NCI-H460 (cell line): ENCODE data around the gene IL1RAPL1. TPM values are rescaled to one million over a fixed set of nuclear protein-coding genes. Genes with fewer than 3 reads are reported as not detected.

Source experiments
- DNase-seq: peaks from one replicate; pipeline ENCODE4 v3.0.0-alpha.2; 2016; ENCODE audit warnings: low read depth; ENCODE audit errors: extremely low read depth
- total RNA-seq: library from RNA; depleted of rRNA; stranded (reverse); fragments of >200 nt; shearing (Covaris generic); gene quantifications from 2 replicates; pipeline ENCODE4 v1.2.3, GENCODE V29; 2014

The IL1RAPL1 gene
- total RNA-seq, 1 experiment from 2014 or later: not detected

GRCh38 chrX:29590921-29591320, 1003.7 kb downstream of the IL1RAPL1 start:
- no peak for DNase-seq

GRCh38 chrX:29604381-29604780, 1017.1 kb downstream of the IL1RAPL1 start:
- no peak for DNase-seq

- DNase-seq: no peak
Observed at GRCh38 chrX:29617276-29617675, 1030.0 kb downstream of the IL1RAPL1 start.

- peak; percentile 1 for DNase-seq
Observed at GRCh38 chrX:29617725-29618124, 1030.5 kb downstream of the IL1RAPL1 start.

GRCh38 chrX:29627833-29628232, 1040.6 kb downstream of the IL1RAPL1 start:
- DNase-seq: no peak

GRCh38 chrX:29634516-29634915, 1047.3 kb downstream of the IL1RAPL1 start:
- no peak for DNase-seq

GRCh38 chrX:29636331-29636730, 1049.1 kb downstream of the IL1RAPL1 start:
- DNase-seq: no peak

GRCh38 chrX:29640106-29640505, 1052.9 kb downstream of the IL1RAPL1 start:
- no peak for DNase-seq

- no peak for DNase-seq
Observed at GRCh38 chrX:29641461-29641860, 1054.2 kb downstream of the IL1RAPL1 start.

- DNase-seq: no peak
Observed at GRCh38 chrX:29643181-29643580, 1055.9 kb downstream of the IL1RAPL1 start.

GRCh38 chrX:29648161-29648560, 1060.9 kb downstream of the IL1RAPL1 start:
- DNase-seq: no peak

GRCh38 chrX:29652484-29652883, 1065.2 kb downstream of the IL1RAPL1 start:
- DNase-seq: no peak

GRCh38 chrX:29653721-29654120, 1066.5 kb downstream of the IL1RAPL1 start:
- DNase-seq: no peak

- DNase-seq: no peak
Observed at GRCh38 chrX:29659911-29660310, 1072.7 kb downstream of the IL1RAPL1 start.

- DNase-seq: no peak
Observed at GRCh38 chrX:29661290-29661689, 1074.0 kb downstream of the IL1RAPL1 start.

GRCh38 chrX:29662101-29662500, 1074.9 kb downstream of the IL1RAPL1 start:
- DNase-seq: peak; percentile 20

GRCh38 chrX:29662759-29663503, 1075.7 kb downstream of the IL1RAPL1 start:
- DNase-seq: peak; percentile 75

- no peak for DNase-seq
Observed at GRCh38 chrX:29665532-29665931, 1078.3 kb downstream of the IL1RAPL1 start.

- no peak for DNase-seq
Observed at GRCh38 chrX:29666366-29666765, 1079.1 kb downstream of the IL1RAPL1 start.

GRCh38 chrX:29671421-29671820, 1084.2 kb downstream of the IL1RAPL1 start:
- no peak for DNase-seq

- no peak for DNase-seq
Observed at GRCh38 chrX:29687687-29688086, 1100.4 kb downstream of the IL1RAPL1 start.

- DNase-seq: no peak
Observed at GRCh38 chrX:29690061-29690460, 1102.8 kb downstream of the IL1RAPL1 start.

GRCh38 chrX:29691044-29691443, 1103.8 kb downstream of the IL1RAPL1 start:
- no peak for DNase-seq
